ENCODE measurements around the gene ECSCR.

ECSCR gene, protein sequence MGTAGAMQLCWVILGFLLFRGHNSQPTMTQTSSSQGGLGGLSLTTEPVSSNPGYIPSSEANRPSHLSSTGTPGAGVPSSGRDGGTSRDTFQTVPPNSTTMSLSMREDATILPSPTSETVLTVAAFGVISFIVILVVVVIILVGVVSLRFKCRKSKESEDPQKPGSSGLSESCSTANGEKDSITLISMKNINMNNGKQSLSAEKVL

DNA sequence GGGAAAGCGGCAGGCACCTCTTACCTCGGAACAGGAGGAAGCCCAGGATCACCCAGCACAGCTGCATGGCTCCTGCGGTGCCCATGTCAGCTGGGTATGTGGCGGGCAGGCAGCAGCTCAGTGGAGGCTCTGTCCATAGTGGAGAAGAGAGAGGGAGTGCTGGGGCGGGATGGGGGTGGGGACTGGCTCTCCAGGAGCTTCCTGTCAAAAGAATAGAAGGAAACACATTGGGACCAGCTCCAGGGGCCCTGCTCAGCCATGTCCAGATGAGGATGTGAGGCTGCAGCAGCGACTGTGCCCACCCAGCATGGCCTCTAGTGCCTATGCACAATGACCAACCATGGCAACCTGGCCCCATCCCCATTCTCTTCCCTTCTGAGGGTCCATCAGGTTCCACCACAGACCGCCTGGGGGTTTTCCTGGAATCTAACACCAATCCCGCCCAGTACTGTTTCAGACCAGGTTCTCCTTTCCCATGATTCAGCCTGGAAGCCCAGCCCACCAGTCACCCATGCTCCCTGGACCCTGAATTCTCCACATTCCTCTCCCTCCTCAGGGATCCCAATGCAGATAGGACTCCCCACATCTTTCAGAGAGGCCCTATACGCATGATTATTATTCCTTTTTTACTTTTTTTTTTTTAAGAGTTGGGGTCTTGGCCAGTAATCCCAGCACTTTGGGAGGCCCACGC lies at the start of gene ECSCR:
Gene ECSCR (minus strand): TSS at position 158 of the 691 bp plus-strand sequence. CDS start 73 bp downstream, at position 85.
- TF ChIP-seq GATA3 (IDR thresholded peaks at IDR 0.05; ENCODE audit: low read depth, low read length) (no peak), GATA2 (IDR thresholded peaks at IDR 0.05; ENCODE audit: low read depth, low read length) (no peak)

DNA sequence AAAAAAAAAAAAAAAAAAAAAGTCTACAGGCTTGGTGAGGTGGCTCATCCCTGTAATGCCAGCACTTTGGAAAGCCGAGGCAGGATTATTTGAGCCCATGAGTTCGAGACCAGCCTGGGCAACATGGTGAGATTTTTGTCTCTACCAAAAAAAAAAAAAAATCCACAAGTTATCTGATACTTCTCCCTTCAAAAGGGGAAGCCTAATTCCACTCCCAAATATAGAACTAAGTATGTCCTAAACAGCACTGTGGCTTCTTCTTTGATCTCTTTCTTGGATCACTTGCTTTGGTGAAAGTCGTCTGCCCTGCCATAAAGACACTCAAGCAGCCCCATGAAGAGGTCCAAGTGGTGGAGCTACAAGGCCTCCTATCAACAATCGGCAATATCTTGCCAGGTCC lies 38.8 kb upstream of the ECSCR start:
- TF ChIP-seq GATA2 (IDR thresholded peaks at IDR 0.05; ENCODE audit: low read depth, low read length) (no peak), GATA3 (IDR thresholded peaks at IDR 0.05; ENCODE audit: low read depth, low read length) (no peak)

DNA sequence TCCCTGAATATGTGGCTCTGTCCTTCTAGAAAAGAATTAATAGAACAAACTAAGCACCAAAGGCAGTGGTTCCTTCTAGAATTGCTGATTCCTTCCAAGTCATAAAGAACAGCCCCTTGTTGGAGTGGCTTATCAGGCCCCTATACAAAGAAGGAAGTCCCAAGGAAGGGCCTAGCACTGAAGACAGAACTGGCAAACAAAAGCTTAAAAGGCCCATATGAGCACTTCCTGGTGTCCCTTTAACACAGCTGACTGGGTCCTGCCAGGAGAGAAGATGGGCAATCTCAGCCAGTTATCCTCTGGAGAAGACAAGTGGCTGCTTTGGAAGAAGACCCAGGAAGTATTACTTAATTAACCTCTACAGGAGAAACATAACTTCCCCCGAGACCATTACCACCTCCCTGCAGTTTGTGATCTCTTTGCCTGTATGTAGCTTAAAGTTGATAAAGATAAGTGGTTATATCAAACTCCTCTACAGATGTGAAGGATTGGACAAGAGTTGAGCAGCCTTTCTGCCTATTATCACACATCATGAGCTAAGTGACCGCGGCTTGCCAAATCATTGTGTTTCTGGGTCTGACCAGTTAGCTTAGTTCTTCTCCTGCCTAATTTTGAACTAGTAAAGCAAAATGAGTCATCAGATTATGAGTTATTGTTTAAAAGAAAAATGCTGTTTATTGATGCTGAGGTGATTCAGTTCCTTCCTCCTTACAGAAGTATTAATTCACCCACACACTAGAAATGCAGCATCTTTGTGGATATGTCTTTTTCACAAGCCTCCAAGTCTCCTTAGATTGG lies 33.3 kb upstream of the ECSCR start:
- no peak for TF ChIP-seq GATA3 (IDR thresholded peaks at IDR 0.05; ENCODE audit: low read depth, low read length)

DNA sequence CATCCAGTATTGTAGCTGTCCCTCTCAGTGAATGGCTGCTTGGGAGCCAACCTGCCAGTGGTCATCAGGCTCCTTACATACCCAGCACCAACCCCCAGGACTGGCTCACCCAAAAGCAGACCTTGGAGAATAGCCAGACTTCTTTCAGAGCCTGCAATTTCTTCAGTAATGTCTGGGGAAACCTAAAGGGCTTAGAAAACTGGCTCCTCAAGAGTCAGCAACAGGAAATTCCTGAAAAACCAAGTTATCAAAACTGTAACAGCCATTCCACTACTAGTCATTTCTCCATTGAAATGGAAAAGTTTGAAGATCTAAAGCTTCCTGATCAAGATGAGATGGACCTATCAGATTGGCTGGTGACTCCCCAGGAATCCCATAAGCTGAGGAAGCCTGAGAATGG lies 32.3 kb upstream of the ECSCR start:
- TF ChIP-seq GATA3 (IDR thresholded peaks at IDR 0.05; ENCODE audit: low read depth, low read length) (no peak), GATA2 (IDR thresholded peaks at IDR 0.05; ENCODE audit: low read depth, low read length) (no peak)

- TF ChIP-seq GATA3 (IDR thresholded peaks at IDR 0.05; ENCODE audit: low read depth, low read length) (no peak), GATA2 (IDR thresholded peaks at IDR 0.05; ENCODE audit: low read depth, low read length) (no peak)
Observed at GRCh38 chr5:139494256-139494655, 31.7 kb upstream of the ECSCR start.

DNA sequence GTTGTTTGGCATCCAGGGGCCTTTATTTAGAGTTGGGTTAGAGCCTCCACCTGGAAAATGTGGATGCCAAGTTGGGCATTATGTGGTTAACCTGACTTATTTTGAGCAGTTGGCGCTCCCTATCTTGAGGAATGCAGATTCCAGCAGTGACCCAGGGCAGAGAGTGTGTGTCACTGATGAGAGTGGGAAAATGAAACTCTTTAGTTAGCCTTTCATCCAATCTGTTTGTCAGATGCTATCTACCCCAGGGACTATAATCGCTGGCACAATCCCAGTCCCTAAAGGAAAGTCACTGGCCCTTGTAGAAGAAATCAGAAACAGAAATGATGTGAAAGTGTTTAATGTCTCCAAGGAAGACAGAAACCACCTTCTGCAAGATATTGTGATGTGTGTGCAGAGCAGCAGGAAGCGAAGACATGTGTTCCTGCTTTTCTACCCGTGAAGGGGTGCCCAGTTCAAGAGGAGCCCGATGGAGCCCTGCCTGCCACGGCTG lies 30.2 kb upstream of the ECSCR start:
- TF ChIP-seq GATA2 (IDR thresholded peaks at IDR 0.05; ENCODE audit: low read depth, low read length): 0 out of 2 replicates have a peak, but pooled peaks have one; percentile 5
- no peak for TF ChIP-seq GATA3 (IDR thresholded peaks at IDR 0.05; ENCODE audit: low read depth, low read length)

GRCh38 chr5:139488260-139488659 lies 25.7 kb upstream of the ECSCR start:
- TF ChIP-seq GATA3 (IDR thresholded peaks at IDR 0.05; ENCODE audit: low read depth, low read length): no peak
- no peak for TF ChIP-seq GATA2 (IDR thresholded peaks at IDR 0.05; ENCODE audit: low read depth, low read length)

DNA sequence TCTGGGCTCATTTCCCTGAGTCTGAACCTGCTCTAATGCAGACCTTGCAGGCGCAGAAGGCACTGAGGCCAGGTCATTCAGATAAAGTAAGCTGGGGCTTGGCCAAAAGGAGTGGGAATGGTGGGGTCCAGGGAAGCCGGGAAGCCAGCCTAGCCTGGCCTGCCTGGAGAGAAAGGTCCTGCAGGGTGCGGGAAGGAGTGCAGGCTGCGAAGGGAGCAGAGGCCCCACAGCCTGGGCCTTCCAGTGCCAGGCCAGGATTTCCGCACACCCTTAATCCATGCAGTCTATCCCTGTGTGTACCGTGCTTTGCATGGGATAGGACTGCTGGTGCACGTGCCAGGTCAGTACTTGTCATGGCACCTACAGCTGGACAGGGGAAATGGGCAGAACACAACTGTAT lies 23.7 kb upstream of the ECSCR start:
- TF ChIP-seq GATA3 (IDR thresholded peaks at IDR 0.05; ENCODE audit: low read depth, low read length) (no peak), GATA2 (IDR thresholded peaks at IDR 0.05; ENCODE audit: low read depth, low read length) (no peak)

- TF ChIP-seq GATA3 (IDR thresholded peaks at IDR 0.05; ENCODE audit: low read depth, low read length) (no peak), GATA2 (IDR thresholded peaks at IDR 0.05; ENCODE audit: low read depth, low read length) (no peak)
Observed at GRCh38 chr5:139482050-139482889, 19.7 kb upstream of the ECSCR start, which contains the start of gene STING1. Gene STING1 (minus strand): TSS chr5:139482758. CDS start chr5:139481704, 1,054 bp downstream.

DNA sequence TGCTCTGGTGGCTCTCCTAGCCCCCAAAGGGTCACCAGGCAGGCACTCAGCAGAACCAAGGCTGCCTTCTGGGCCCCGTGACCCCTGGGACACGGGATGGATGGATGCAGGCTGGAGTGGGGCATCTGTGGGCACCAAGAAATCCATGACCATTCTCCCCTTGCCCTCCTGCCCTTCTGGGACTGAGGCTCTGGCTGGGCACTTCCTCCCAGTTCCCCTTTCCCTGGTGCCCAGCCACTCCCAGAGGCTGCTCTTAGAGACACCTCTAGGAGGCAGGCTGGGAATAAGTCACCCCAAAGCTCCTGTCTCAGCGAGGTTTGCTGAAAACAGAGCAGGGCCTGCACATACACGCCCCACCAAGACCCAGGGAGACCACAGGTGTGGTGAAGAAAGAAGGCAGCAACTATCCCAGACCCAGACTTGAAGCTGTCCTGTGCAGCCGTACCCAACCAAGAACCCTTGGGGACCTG lies 19.1 kb upstream of the ECSCR start:
- TF ChIP-seq GATA2 (IDR thresholded peaks at IDR 0.05; ENCODE audit: low read depth, low read length) (no peak), GATA3 (IDR thresholded peaks at IDR 0.05; ENCODE audit: low read depth, low read length) (no peak)

DNA sequence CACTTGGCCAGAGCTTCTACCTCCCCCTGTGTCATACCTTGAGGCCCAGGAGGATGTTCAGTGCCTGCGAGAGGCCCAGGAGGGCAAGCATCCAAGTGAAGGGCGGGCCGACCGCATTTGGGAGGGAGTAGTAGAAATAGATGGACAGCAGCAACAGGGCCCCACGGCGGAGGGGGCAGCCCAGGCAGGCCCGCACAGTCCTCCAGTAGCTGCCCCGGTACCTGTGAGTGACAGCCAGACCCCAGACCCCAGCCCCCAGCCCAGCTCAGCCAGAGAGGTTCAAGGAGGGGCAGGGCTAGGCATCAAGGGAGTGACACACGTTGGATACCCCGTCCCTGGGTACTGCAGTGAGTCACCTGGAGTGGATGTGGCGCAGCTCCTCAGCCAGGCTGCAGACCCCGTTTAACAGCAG lies 18.6 kb upstream of the ECSCR start:
- TF ChIP-seq GATA3 (IDR thresholded peaks at IDR 0.05; ENCODE audit: low read depth, low read length) (no peak), GATA2 (IDR thresholded peaks at IDR 0.05; ENCODE audit: low read depth, low read length) (no peak)

DNA sequence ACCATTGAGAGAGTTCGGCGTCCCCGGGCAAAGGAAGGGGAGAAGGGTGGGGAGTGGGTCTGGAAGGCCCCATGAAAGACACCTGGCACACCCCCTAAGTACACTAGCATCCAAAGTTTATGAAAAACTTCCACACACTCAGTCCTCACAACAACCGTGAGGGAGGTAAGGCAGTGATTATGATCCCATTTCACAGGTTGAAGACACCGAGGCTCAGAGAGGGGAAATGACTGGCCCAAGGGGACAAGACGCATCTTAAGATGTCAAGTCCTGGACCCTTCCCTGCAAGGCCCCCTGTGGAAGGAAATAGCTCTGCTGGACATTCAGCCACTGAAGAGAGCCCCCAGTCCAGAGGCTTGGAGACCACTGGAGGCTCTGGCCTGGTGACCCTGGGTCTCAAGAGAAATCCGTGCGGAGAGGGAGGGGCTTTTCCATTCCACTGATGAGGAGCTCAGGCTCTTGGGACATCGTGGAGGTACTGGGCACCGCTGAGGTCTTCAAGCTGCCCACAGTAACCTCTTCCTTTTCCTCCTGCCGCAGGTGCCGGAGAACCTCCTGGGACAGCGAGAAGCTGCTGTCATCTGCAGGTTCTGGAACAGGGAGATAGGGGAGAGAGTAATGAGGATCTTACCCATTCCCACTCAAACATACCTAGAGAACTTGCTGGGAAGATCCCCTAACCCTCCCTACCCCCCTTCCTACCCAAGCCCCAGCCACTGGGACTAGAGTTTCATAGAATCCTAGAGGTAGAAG lies 13.5 kb upstream of the ECSCR start:
- TF ChIP-seq GATA2 (IDR thresholded peaks at IDR 0.05; ENCODE audit: low read depth, low read length): no peak
- TF ChIP-seq GATA3 (IDR thresholded peaks at IDR 0.05; ENCODE audit: low read depth, low read length): no peak
